MM.1S (cell line): ENCODE measurements around the gene SLC27A6.

ENCODE experiments used
- EZH2 ChIP-seq: fragments of 300-600 bp; sonication (generic); optimal IDR thresholded peaks from 2 replicates; pipeline ENCODE3; 2017; ENCODE audit warnings: low read depth, mild to moderate bottlenecking, antibody characterized with exemption, low read length, mixed read lengths
- TF ChIP-seq, protein P1 (sequence below): fragments of 300-600 bp; sonication (generic); IDR thresholded peaks from 2 replicates; pipeline ENCODE4 v1.5.1; 2016; ENCODE audit warnings: antibody characterized with exemption, low read length, mixed read lengths

DNA sequence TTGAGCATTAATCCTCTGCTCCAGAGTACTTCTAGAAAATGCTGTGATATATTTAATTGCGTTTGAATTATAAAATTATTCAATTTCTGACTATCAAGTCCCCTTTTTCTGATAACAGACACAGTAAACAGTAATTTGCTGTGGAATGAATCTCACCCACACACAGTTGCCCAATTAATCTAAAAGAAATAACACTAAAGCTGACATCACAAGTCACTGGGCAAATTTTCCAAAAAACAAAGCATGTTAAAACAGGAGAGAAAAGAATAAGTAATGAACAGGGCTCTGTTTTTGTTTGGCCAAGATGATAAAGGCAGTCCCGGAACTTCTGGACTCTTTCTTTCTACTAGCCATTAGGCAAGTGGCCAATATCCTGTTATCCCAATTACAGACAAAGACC, 56.5 kb downstream of the SLC27A6 start:
- TF ChIP-seq, protein P1, sequence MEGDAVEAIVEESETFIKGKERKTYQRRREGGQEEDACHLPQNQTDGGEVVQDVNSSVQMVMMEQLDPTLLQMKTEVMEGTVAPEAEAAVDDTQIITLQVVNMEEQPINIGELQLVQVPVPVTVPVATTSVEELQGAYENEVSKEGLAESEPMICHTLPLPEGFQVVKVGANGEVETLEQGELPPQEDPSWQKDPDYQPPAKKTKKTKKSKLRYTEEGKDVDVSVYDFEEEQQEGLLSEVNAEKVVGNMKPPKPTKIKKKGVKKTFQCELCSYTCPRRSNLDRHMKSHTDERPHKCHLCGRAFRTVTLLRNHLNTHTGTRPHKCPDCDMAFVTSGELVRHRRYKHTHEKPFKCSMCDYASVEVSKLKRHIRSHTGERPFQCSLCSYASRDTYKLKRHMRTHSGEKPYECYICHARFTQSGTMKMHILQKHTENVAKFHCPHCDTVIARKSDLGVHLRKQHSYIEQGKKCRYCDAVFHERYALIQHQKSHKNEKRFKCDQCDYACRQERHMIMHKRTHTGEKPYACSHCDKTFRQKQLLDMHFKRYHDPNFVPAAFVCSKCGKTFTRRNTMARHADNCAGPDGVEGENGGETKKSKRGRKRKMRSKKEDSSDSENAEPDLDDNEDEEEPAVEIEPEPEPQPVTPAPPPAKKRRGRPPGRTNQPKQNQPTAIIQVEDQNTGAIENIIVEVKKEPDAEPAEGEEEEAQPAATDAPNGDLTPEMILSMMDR: no peak
- TF ChIP-seq EZH2: no peak
